DND-41 (cell line): ENCODE measurements around the gene EFCAB13.

Experiments used
- CTCF ChIP-seq: IDR thresholded peaks from 2 replicates; pipeline ENCODE4 v1.5.1; 2012; ENCODE audit warnings: borderline replicate concordance, low read length, moderate library complexity, mild to moderate bottlenecking; ENCODE audit not compliant: poor library complexity, severe bottlenecking; ENCODE audit errors: extremely low read depth
- EZH2 ChIP-seq: IDR thresholded peaks from 3 replicates; pipeline ENCODE4 v1.6.1; 2012; ENCODE audit warnings: borderline replicate concordance, low read depth, mild to moderate bottlenecking, moderate library complexity, low read length, inconsistent platforms; ENCODE audit not compliant: severe bottlenecking

DNA sequence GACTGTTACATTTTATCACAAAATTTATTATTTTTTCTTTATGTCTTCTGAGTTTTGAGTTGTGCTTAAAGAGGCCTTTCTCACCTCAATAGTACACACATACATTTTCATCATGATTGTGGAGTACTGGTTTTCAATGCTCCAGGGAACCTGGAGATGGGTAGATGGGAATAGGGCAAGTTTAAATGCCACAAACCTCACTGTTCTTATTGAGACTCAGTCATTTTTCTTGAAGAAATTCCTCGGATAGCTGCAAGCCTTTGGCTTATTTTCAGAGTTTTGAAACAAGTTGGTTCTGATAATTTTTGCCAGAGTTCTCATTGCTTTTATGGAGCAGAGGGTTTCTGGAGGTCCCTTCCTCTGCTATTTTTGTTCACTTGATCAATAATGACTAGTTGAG lies 34.9 kb downstream of the EFCAB13 start:
- TF ChIP-seq CTCF (no peak), EZH2 (no peak)
